H7 (cell line): ENCODE data around the gene DLL1. TPM values are rescaled to one million over a fixed set of nuclear protein-coding genes. Genes with fewer than 3 reads are reported as not detected.
"Not testable (repeated sequence)": the region's sequence is repeated elsewhere in the genome, so short reads cannot be mapped to it uniquely, and the experiment has no call there.

Source experiments
- DNase-seq: peaks from one replicate; pipeline ENCODE4 v3.0.0; 2012
- H3K27me3 ChIP-seq: 2 replicates; pipeline ENCODE4 v1.6.0; 2011; ENCODE audit warnings: mild to moderate bottlenecking, low read length; ENCODE audit not compliant: control insufficient read depth, insufficient read depth
- H3K36me3 ChIP-seq: replicated peaks from 2 replicates; pipeline ENCODE4 v1.5.1; 2011; ENCODE audit warnings: low read length; ENCODE audit not compliant: control insufficient read depth, insufficient read depth
- H3K4me3 ChIP-seq: 2 replicates; pipeline ENCODE4 v1.5.1; 2011; ENCODE audit warnings: low read depth, mild to moderate bottlenecking, control low read depth, low read length, moderate library complexity; ENCODE audit not compliant: insufficient read depth
- total RNA-seq: library from RNA; depleted of rRNA; stranded (reverse); fragments of >200 nt; shearing (Covaris generic); gene quantifications from 2 replicates; pipeline ENCODE4 v1.2.3, GENCODE V29; 2014

Gene DLL1
- total RNA-seq, 1 experiment from 2014 or later = 3.4 TPM

DNA sequence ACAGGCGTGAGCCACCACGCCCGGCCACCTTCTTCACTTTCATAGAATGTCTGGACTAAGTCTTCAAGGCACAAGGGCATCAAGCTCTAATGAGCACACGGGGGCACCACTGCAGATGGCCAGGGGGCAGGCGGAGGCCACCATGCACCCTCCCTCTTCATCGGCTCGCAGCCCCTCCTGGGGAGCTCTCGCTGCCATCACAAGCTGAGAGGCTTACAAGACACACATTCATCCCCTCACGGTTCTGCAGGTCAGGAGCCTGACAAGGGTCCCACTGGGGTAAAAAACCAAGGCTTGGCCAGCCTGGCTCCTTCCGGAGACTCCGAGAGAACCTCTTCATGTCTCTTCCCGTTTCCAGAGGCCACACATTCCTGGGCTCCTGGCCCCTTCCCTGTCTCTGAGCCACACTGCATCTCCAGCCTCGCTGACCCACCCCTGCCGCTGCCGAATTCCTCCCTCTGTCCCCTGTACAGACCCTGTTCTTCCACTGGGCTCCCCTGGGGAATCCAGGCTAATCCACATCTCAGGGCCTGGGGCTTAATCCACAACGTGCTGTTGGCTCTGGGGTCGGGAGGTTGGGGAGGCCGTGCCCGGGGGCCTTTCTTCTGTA, 19.8 kb downstream of the DLL1 start:
- H3K4me3 ChIP-seq = no peak overlapping the region
- no peaks in the 10 kb centered on the region for H3K36me3 ChIP-seq
- H3K27me3 ChIP-seq = no peaks in the 10 kb centered on the region
- DNase-seq = no peak

DNA sequence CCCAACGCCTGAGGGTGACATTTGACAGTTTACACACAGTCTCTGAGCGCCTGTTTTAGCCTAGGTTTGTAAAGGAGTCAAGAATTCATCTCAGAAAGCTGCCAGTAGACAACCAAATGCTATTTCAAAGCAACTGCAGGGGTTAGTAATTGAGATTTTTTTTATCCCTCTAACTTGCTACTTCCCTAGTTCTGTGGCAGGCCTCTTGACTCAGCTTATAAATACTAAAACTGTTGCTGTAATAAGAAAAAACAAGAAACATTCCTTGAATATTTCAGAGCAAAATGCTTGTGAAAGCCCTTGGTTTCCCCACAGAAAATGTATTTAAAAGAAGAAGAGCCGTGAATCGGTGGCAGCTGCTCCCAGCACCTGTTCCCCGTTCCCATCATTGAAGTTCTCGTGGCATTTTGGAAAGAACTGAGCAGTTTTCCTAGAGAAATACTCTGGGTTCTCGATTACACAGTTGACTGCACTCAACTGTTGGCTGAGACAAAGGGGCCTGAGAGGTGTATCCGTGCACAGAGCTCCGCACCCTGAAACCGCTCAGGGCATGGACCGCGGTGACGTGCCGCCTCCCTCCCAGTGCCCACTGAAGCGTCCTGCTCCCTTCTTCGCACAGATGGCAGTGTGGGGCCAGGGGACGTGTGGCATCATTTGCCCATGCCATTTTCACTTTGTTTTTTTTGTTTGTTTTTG, 20.9 kb downstream of the DLL1 start:
- Histone ChIP-seq H3K36me3 (no peaks in the 10 kb centered on the region), H3K27me3 (no peaks in the 10 kb centered on the region), H3K4me3 (no peak overlapping the region)
- DNase-seq = no peak

DNA sequence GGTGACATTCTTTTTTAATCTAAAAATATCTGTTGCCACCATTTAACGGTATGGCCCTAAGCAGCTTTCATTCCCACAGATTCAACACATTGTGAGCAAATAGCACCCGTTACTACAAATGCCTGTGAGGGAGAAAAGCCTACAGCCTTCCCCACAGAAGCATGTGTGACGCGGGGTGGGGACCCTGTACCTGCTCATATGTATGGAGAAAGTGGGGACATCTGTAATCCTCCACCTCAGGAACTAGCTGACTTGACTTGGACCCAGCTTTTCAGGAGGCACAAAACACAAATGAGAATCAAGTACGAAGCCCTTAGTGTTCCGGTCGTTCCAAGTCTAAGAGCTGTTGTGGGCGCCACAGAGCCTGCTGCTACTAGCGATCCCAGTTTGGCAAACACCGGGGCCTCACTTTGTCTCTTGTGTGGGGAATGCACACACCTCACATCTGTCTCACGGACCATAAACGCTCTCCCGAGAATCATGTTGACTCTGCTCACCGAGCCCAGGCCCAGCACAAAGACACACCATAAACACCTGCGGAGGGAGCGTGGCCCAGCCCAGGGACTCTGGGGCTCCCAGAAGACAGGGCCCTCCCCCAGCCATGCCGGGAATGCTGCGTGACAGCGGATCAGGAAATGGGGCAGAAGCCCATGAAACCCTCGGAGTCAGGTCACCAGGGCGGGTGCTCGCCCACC, 21.6 kb downstream of the DLL1 start:
- Histone ChIP-seq H3K27me3 (no peaks in the 10 kb centered on the region), H3K36me3 (no peaks in the 10 kb centered on the region), H3K4me3 (no peak overlapping the region)
- peak; percentile 80 for DNase-seq

DNA sequence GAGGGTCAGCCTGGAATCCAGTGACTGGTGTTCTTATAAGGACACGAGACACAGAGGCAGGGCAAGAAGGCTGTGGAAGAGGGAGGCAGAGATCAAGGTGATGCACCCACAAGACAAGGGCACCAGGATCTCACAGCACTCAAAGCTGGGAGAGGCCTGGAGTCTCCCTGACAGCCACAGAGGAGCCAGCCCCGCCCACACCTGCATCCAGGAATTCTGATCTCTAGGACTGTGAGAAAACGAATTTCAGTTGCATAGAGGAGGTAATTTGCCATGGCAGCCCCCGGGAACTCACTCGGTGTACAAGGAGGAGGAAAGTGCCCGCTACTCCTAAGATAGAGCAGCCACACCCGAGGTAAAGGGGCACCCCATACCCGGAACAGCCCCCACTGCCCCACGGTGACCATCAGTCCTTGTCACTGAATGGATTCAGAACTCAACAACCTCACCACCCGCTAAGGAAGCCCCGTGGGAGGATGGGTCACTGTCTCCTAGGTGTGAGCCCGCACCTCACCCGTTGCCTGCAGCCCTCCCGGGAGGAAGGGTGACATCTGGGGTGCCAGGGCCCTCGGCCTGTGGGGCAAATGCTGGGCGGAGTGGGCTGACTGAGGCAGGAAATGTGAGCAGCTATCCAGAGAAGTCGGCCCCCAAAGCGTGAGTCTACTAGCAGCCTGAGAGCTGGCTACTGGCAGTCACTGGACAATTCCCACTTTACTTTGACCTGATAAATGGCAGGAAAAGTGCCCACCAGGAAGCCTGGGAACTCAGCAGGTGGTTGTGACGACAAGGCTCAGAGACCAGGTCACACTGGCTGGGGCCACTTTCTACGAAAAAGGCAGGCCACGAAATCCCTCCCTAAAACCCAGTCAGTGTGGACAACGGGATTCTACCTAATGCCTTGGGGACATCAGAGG, 22.4 kb downstream of the DLL1 start:
- no peak overlapping the region for H3K4me3 ChIP-seq
- H3K36me3 ChIP-seq = no peaks in the 10 kb centered on the region
- no peaks in the 10 kb centered on the region for H3K27me3 ChIP-seq
- no peak for DNase-seq

DNA sequence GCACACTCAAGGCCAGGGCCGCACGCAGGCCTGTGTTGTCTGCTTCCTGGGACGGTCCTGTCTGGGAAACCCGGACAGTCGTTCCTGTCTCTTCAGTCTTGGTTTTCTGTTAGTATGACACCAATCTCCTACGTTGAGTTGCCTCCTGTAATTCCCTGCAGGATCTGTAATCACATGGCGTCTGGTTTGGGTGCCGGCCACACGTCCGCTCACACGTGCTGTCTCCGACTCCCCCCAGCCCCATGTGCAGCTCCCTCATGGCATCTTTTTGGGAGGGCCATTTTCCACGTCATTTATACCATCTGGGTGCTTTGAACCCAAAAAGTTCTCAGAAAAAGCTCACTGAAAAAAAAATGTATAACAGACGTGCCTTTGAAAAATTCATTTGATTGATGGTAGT, 23.2 kb downstream of the DLL1 start:
- Histone ChIP-seq H3K36me3 (no peaks in the 10 kb centered on the region), H3K27me3 (no peaks in the 10 kb centered on the region), H3K4me3 (no peak overlapping the region)
- DNase-seq = no peak

DNA sequence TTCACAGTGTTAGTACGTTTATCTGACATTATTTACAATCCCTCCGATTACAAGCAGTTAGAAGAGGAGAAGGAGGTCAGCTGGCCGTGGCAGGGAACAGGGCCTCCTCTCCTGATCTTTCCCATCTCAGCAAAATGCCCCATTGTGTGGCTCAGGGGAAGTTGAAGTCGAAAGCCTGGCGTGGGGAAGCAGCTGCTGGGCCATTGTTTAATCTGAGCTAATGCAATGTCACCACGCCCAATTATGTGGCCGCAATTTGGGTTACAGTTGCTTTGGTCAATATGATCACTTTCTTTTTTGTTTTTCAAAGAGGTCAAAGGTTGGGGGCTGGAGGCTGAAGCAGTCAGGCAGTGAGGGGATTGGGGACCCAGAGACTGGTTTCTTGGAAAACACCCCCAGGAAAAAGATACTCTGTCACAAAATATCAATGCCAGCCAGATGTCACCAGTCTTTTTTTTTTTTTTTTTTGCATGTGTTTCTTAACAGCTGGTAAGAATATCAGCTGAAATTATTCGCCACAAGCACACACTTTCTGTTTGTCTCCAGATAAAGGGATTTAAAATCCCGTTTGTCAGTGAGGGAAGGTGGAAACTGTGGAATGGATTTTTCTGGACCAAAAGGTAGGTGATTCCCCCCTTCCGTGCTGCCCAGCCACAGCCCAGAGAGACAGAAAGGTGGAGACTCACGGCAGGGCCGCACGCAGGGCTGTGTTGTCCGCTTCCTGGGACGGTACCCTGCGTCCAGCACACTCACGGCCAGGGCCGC, 24.6 kb downstream of the DLL1 start:
- Histone ChIP-seq H3K27me3 (no peaks in the 10 kb centered on the region), H3K36me3 (no peaks in the 10 kb centered on the region), H3K4me3 (no peak overlapping the region)
- no peak for DNase-seq

DNA sequence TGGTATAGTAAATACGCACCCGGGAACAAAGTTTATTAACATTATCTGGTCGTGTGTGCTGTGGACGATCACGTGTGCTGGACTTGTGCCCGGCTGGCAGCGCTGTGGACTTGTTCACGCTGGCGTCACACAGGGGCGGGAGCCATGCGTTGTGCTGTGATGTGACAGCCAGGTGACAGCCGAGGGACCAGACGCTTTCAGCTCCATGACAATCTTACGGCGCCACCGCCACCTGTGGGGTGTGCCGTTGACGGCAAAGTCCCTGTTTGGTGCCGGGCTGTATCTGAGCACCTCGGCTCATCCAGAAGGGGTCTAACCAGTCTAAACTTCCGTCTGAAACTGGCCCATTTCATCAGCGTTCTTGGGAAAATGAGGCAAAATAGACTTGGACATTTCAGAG, 25.2 kb downstream of the DLL1 start:
- H3K36me3 ChIP-seq = no peaks in the 10 kb centered on the region

DNA sequence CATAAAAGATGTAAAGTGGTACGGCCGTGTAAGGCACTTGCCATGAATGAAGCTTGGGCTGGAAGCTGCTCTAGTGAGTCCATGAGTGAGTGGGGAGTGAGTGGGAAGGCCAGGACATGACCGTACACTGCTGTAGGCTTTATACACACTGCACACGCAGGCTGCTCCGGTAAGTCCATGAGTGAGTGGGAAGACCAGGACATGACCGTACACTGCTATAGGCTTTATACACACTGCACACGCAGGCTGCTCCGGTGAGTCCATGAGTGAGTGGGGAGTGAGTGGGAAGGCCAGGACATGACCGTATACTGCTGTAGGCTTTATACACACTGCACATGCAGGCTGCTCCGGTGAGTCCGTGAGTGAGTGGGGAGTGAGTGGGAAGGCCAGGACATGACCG, 26.2 kb downstream of the DLL1 start:
- not testable (repeated sequence) for H3K4me3 ChIP-seq, DNase-seq, H3K27me3 ChIP-seq, H3K36me3 ChIP-seq

More for the DNA sequence above, 25.2 kb downstream of the DLL1 start:
- Histone ChIP-seq H3K4me3 (no peak overlapping the region), H3K27me3 (no peaks in the 10 kb centered on the region)
- DNase-seq = no peak

DNA sequence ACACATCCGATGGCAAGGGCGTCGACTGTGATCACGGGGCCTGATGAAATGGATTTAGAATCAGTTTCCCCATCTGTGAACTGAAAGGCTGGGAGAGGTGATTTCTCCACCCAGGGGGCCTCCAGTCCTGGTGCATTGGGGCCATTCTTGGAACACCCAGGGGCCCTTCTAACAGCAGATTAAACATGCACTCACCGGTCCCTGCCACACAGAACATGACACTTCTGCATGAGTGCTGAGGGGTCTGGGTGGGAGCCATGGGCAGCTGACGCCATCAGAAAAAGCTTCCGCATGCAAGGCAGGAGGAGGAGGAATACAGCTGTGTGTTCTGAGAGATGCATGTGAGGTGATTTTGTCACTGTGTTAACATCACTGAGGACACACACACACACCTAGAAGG, 26.8 kb downstream of the DLL1 start:
- Histone ChIP-seq H3K4me3 (no peak overlapping the region), H3K27me3 (no peaks in the 10 kb centered on the region), H3K36me3 (no peaks in the 10 kb centered on the region)
- DNase-seq = no peak

DNA sequence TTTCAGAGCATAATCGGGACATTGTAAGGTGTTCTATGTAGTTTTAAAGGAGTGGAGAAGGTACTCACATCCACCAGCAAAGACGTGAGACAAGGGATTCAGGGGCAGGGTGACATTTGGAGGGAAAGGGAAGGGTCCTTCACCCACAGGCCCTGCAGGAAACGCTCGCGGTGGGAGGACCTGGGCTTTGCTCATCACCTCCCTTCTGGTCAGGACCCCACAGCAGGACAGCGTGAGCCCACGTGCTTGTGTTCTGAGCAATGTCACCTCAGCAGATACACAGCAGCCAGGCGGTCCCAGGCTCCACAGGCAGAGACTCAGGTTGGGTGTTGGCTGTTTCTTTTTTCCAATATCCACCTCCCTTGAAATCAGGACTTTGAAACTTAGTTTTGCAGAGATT, 27.5 kb downstream of the DLL1 start:
- no peaks in the 10 kb centered on the region for H3K36me3 ChIP-seq
- no peak overlapping the region for H3K4me3 ChIP-seq
- no peaks in the 10 kb centered on the region for H3K27me3 ChIP-seq
- DNase-seq = no peak

DNA sequence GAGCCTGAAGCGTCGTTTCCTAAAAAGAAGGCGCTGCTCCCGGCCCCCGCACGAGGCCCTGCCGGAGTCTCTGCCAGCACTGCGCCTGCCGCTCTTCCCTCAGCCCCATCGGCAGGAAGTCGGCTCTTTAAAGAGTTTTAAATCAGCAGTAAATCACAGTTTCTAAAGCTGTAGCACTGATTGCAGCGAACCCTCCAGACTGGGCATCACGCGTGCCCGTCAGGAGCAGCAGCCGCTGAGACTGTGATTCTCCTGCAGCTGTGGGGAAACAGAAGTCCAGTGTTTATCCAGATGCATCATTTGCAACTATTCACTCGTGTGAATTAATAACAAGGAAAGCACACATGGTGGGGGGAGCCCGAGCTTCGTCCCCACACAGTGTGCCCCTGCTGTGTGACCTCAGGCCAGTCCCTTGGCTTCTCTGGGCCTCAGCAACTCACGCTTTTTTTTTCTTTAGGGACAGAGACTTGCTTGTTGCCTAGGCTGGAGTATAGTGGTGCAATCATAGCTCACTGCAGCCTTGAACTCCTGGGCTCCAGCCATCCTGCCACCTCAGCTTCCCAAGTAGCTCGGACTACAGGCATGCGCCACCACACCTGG, 28.3 kb downstream of the DLL1 start:
- DNase-seq = no peak
- no peak overlapping the region for H3K4me3 ChIP-seq
- no peaks in the 10 kb centered on the region for H3K27me3 ChIP-seq
- H3K36me3 ChIP-seq = no peaks in the 10 kb centered on the region

DNA sequence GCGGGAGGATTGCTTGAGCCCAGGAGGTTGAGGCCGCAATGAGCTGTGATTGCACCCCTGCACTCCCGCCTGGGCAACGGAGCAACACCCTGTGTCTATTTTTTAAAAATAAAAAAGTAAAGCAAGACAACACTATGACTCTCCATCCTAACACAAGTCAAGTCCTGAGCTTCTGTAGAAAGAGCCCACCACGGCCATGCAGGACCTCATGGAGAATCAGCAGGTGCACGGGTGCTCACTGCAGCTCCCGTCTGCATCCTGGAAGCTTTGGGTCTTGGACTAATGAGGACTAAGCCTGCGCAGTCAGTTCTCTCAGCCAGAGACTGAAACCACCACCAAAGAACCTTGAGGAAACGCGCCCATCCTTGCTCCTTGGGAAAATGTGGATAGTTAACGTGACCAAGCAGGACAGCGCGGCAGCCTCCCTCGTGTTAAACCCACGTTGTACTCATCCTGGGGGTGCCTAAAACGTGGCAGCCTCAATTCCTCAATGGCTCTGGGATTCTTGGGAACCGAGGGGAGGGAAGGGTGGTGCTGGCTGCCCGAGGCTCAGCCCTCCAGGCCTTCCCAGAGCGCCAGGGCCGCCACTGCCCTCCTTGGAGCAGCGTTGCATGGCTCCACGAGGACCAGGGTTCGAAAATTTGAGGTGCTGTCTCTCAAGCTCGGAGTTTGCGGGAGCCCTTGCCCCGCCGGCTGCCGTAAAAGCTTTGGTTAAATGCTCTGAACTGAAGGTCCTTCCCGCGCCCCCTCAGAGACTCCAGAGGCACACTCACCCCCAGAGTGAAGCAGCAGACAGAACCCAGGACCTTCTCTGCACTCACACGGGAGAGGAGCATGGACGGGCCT, 29.0 kb downstream of the DLL1 start:
- no peaks in the 10 kb centered on the region for H3K36me3 ChIP-seq
- no peaks in the 10 kb centered on the region for H3K27me3 ChIP-seq
- H3K4me3 ChIP-seq = no peak overlapping the region
- DNase-seq = no peak

DNA sequence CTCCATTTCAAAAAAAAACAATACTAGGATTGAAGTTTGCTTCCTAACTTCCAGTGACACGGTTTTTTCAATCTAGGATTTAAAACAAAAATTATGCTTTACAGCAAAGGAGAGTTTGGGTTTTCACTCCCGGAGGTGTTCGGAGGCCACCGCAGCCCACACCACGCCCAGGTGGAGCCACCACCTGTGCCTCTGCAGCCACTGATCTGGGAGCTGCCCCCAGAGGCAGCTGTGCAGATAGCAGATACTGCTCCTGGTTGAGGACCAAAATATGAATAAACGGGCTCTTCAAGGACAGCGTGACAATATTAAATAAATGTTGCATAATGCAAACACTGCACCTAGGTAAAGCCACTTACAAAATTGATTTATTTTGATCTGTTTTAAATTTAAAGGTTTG, 30.2 kb downstream of the DLL1 start:
- peak; percentile 82 for DNase-seq
- Histone ChIP-seq H3K27me3 (no peaks in the 10 kb centered on the region), H3K36me3 (no peaks in the 10 kb centered on the region), H3K4me3 (no peak overlapping the region)
